GM19468 (cell line): Measurements from ENCODE around the gene SLC17A7.

ENCODE experiments used
- ATAC-seq: cut with Tn5 transposase; IDR thresholded peaks from one replicate; pipeline ENCODE4 v1.9.1; 2021; ENCODE audit warnings: mild to moderate bottlenecking, moderate library complexity, moderate number of reproducible peaks; ENCODE audit not compliant: unreplicated experiment; ENCODE audit errors: extremely low read depth

Gene SLC17A7

GRCh38 chr19:49430678-49431329 lies 10.5 kb downstream of the SLC17A7 start:
- ATAC-seq = no peak

GRCh38 chr19:49430172-49430677 lies 11.1 kb downstream of the SLC17A7 start:
- no peak for ATAC-seq

DNA sequence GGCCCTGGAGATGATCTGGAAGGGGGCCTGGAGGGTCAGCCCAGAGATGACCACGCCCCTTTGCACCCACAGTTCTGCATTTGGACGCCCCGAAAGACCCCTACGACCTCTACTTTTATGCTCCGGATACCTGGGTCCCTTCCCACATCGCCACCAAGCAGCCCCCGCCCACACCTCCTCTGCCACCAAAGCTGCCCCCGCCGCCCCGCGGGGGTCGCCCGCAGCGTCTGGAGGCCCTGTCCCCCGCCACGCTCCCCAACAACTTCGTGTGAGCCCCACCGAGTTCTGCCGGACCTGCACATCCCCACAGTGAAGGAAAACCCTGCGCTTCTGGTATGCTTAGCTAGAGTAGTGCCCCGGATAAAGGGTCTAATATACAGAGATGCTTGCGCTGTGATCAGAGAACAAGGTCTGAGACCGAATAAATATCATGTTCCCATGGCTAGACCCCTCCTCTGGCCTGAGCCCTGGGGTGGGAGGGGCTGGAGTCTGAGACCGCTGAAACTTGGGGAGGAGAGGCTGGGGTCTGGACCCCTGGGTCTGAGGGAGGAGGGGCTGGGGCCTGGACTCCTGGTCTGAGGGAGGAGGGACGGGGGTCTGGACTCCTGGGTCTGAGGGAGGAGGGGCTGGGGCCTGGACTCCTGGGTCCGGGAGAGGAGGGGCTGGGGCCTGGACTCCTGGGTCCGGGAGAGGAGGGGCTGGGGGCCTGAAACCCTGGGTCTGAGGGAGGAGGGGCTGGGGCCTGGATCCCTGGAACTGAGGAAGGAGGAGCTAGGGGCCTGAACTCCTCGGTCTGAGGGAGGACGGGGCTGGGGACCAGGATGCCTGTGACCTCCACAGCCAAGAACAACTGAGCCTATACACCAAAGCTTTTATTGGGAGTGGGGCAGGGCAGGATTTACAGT lies 12.5 kb downstream of the SLC17A7 start:
- ATAC-seq = no peak

DNA sequence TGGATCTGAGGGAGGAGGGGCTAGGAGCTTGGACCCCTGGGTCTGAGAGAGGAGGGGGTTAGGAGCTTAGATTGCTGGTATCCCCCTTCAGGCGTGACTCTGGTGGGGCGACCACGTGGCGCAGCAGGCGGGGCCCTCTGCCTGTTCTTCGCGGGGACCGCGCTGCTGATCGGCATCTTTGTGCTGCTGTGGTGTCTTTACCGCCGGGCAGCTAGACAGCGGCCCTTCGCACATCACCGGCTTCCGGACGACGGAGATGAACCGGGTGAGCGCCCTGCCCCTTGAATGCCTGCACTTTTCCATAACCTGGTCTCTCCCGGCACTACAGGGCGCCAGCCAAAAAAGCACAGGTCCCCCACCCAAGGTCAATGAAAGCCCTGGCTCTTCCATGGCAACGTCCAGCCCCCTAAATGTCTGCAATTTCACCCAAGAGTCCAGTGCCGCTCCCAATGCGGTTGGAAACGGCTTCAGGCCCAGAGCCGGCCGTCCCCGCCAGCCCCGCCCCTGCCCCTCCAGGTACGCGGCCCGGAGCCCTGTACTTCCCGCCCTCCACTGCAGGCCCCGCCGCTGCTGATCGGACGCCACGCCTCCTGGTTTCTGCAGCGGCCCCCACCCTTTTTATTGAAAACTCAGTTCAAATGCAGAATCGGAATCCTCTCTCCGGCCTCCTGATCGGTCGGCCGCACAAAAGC lies 13.3 kb downstream of the SLC17A7 start:
- ATAC-seq = no peak

DNA sequence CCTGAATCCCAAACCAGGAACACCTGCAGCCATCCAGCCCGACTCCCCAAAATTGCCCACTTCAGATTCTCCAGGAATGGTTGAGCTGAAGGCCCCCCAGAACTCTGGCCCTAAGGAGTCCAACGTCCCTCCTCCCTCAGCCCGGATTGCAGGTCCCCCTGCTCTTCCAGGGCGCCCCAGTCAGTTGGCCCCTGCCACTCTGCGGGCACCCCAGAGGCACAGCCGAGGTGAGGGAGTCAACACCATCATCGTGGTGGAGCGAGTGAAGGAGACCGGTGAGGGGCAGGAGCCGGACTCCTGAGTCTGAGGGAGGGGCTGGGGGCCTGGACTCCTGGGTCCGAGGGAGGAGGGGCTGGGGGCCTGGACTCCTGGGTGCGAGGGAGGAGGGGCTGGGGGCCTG lies 14.0 kb downstream of the SLC17A7 start:
- no peak for ATAC-seq

- no peak for ATAC-seq
Measured at GRCh38 chr19:49425922-49426592, 15.3 kb downstream of the SLC17A7 start.

DNA sequence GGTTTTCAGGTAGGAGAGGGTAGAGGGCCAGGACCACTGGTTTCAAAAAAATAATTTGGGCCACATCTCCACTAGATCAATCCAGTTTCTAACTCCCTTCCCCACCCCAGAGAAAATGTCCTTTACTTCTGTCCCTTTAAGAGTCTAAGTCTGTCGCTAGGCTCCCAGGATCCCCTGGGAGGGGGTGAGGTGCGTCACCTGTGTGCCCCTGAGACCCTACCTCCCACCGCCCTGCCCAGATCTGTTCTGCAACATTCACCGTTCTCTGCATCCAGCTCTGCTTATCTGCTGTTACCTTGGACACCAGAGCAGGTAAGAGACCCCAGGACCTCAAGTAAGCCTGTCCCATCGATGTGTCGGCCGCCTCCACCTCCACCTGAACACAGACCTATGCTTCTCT lies 16.1 kb downstream of the SLC17A7 start, which contains the start of gene GFY:
GFY (plus strand) TSS at position 211 of the 400 bp plus-strand sequence. CDS start 1,043 bp downstream, outside the sequence.
- no peak for ATAC-seq

DNA sequence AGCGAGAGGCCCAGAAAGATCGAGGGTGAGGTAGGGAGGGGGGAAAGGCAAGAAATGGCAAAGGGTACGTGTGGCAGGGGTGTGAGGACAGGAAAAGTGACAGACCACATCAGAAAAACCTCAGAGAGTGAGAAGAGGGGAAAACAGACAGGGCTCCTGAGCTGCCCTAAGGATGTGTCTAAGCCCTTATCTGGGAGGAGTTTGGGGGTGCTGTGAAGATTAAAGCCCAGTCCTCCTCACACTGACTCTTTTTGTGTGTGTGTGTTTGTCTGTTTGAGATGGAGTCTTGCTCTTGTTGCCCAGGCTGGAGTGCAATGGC lies 17.4 kb downstream of the SLC17A7 start:
- no peak for ATAC-seq

GRCh38 chr19:49423071-49423984 lies 18.0 kb downstream of the SLC17A7 start, which contains the start of gene PTH2:
TSS of gene PTH2 (minus strand) at chr19:49423441. CDS start at chr19:49423339, 102 bp downstream.
- ATAC-seq = no peak

- ATAC-seq = no peak
Measured at GRCh38 chr19:49422407-49423070, 18.8 kb downstream of the SLC17A7 start.

DNA sequence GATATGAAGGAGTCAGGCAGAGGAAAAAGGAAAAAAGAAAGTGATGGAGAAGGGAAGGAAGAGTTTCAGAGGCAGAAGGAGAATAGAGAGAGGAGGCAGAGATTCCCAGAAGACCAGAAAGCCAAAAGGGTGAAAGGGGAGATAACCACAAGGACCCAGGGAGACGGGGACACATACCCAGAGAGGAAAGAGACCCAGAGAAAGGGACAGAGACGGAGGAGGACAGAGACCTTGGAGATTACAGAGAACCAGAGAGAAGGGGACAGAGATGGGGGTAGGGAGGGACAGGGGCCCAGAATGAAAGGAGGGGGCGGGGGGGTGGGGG lies 19.5 kb downstream of the SLC17A7 start:
- ATAC-seq = no peak

- no peak for ATAC-seq
Measured at GRCh38 chr19:49421039-49421877, 20.1 kb downstream of the SLC17A7 start.

DNA sequence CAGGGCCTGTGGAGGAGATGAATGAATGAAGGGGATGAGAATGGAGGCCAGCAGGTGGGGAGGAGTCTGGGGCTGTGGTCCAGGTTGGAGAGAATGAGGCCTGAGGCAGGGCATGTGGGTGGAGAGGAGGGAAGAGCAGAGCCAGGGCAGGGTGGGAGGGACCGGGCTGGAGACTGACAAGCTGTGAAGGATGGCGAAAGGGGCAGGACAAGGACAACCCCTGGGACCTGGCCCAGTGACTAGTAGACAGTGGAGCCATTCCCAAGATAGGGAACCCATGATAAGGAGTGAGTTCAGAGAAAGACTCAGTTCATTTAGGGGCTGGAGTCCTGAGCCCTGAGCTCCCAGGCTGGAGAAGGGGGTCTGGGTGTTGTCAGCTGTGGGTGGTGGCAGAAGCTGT lies 21.1 kb downstream of the SLC17A7 start:
- no peak for ATAC-seq

GRCh38 chr19:49419173-49419572 lies 22.2 kb downstream of the SLC17A7 start:
- no peak for ATAC-seq

- no peak for ATAC-seq
Measured at GRCh38 chr19:49418511-49418910, 22.8 kb downstream of the SLC17A7 start.

DNA sequence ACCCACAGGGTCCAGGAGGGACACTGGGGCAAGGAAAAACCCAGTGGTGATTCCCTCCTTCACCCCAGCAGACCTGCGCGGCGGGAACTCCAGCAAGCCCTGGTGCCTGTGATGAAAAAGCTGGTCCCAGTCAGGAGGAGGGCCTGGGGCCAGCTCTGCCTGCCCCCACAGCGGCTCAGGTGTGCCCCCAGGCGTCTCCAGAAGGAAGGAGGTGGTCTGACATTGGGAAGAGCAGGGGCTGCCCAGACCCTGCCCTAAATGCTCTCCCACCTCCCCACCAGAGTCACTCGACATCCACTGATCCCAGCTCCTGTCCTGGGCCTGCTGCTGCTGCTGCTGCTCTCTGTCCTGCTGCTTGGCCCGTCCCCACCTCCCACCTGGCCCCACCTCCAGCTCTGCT lies 24.2 kb downstream of the SLC17A7 start:
- ATAC-seq = no peak

GRCh38 chr19:49415810-49416200 lies 25.5 kb downstream of the SLC17A7 start:
- ATAC-seq = no peak
